GM12878 (cell line): Measurements from ENCODE around the gene TTLL6.

Source experiments
- ATF3 ChIP-seq: IDR thresholded peaks from 2 replicates; pipeline ENCODE4 v1.6.1; 2011; ENCODE audit warnings: low read depth, mild to moderate bottlenecking, low read length, moderate library complexity, borderline replicate concordance; ENCODE audit errors: extremely low read depth
- CTCF ChIP-seq, 3 experiments: IDR thresholded peaks in 2 of 3; conservative IDR thresholded peaks in 1 of 3; 2 replicates each; pipeline ENCODE4 v1.5.1; 2011; ENCODE audit warnings: low read depth in 3 of 3, low read length in 3 of 3, mild to moderate bottlenecking in 3 of 3, control low read depth in 2 of 3, moderate library complexity in 2 of 3, inconsistent platforms in 1 of 3, mixed read lengths in 1 of 3; ENCODE audit not compliant: control insufficient read depth in 2 of 3, insufficient read depth in 1 of 3; ENCODE audit errors: extremely low read depth in 1 of 3
- EP300 ChIP-seq, 2 experiments: fragments of 150-350 bp in 1 of 2; IDR thresholded peaks; 2 replicates each; pipeline ENCODE4 v1.6.1; 2011 to 2012; ENCODE audit warnings: low read depth in 2 of 2, low read length in 2 of 2, borderline replicate concordance in 1 of 2, improper control_type of control experiment in 1 of 2, inconsistent platforms in 1 of 2; ENCODE audit not compliant: control insufficient read depth in 1 of 2
- ETV6 ChIP-seq, 2 experiments: fragments of 450-650 bp in 1 of 2; IDR thresholded peaks in 1 of 2; conservative IDR thresholded peaks in 1 of 2; 2 replicates each; pipeline ENCODE4 v1.6.1; 2014; ENCODE audit warnings: antibody characterized with exemption in 1 of 2, borderline replicate concordance in 1 of 2, low read depth in 1 of 2, mild to moderate bottlenecking in 1 of 2, moderate library complexity in 1 of 2
- HSF1 ChIP-seq: fragments of 150-350 bp; IDR thresholded peaks from 2 replicates; pipeline ENCODE4 v1.6.1; 2014; ENCODE audit warnings: mild to moderate bottlenecking, low read depth, low read length
- JUND ChIP-seq: IDR thresholded peaks from 2 replicates; pipeline ENCODE4 v1.6.1; 2012; ENCODE audit warnings: low read depth, mild to moderate bottlenecking, low read length, improper control_type of control experiment, moderate library complexity
- MAX ChIP-seq: IDR thresholded peaks from 2 replicates; pipeline ENCODE4 v1.6.1; 2012; ENCODE audit warnings: low read depth, low read length, improper control_type of control experiment
- POLR2A ChIP-seq: IDR thresholded peaks from 2 replicates; pipeline ENCODE4 v1.6.1; 2011; ENCODE audit warnings: low read depth, mild to moderate bottlenecking, low read length
- TCF7 ChIP-seq: IDR thresholded peaks from 2 replicates; pipeline ENCODE4 v1.6.1; 2014; ENCODE audit warnings: antibody characterized with exemption, borderline replicate concordance
- YY1 ChIP-seq: IDR thresholded peaks from 2 replicates; pipeline ENCODE4 v1.6.1; 2011; ENCODE audit warnings: low read depth, mild to moderate bottlenecking, low read length
- ZBTB33 ChIP-seq: fragments of 450-650 bp; IDR thresholded peaks from 2 replicates; pipeline ENCODE4 v1.6.1; 2017; ENCODE audit warnings: mild to moderate bottlenecking

- TF ChIP-seq EP300 (IDR thresholded peaks at IDR 0.05; ENCODE audit: borderline replicate concordance in 1 of 2, control insufficient read depth in 1 of 2, low read depth in 2 of 2, low read length in 2 of 2) (no peak), ATF3 (no peak), CTCF (IDR thresholded peaks at IDR 0.05 in 2 of 3, conservative IDR thresholded peaks at IDR 0.05 in 1 of 3; ENCODE audit: control insufficient read depth in 2 of 3, extremely low read depth in 1 of 3, insufficient read depth in 1 of 3, low read depth in 3 of 3, low read length in 3 of 3) (no peak), POLR2A (no peak), HSF1 (no peak), JUND (no peak), YY1 (no peak), ZBTB33 (no peak), ETV6 (conservative IDR thresholded peaks at IDR 0.05 in 1 of 2, IDR thresholded peaks at IDR 0.05 in 1 of 2; ENCODE audit: borderline replicate concordance in 1 of 2, low read depth in 1 of 2) (no peak), TCF7 (no peak), MAX (no peak)
Observed at GRCh38 chr17:48769009-48769675, 47.9 kb downstream of the TTLL6 start.
